HG03196 (cell line): ENCODE results near the gene KIAA1755.
A peak's percentile ranks its signal among the peaks of the same experiment; 100 is the strongest.

ENCODE experiments used
- ATAC-seq: cut with Tn5 transposase; IDR thresholded peaks from one replicate; pipeline ENCODE4 v1.9.1; 2021; ENCODE audit not compliant: unreplicated experiment

KIAA1755 gene

GRCh38 chr20:38167851-38168760, 92.4 kb downstream of the KIAA1755 start:
- no peak for ATAC-seq

- no peak for ATAC-seq
Observed at GRCh38 chr20:38167328-38167850, 93.1 kb downstream of the KIAA1755 start.

- ATAC-seq: no peak
Observed at GRCh38 chr20:38166703-38167233, 93.8 kb downstream of the KIAA1755 start.

GRCh38 chr20:38165966-38166702, 94.4 kb downstream of the KIAA1755 start:
- ATAC-seq: no peak

- ATAC-seq: peak; percentile 65
Observed at GRCh38 chr20:38165089-38165965, 95.2 kb downstream of the KIAA1755 start, which contains the start of gene TGM2. TSS of gene TGM2 (minus strand) at chr20:38165270. CDS start at chr20:38165198, 72 bp downstream.

GRCh38 chr20:38164624-38165088, 95.9 kb downstream of the KIAA1755 start:
- ATAC-seq: no peak

GRCh38 chr20:38164069-38164468, 96.5 kb downstream of the KIAA1755 start:
- ATAC-seq: no peak

- ATAC-seq: no peak
Observed at GRCh38 chr20:38162878-38163875, 97.4 kb downstream of the KIAA1755 start.

GRCh38 chr20:38162149-38162548, 98.4 kb downstream of the KIAA1755 start:
- ATAC-seq: no peak

GRCh38 chr20:38161412-38161774, 99.1 kb downstream of the KIAA1755 start:
- no peak for ATAC-seq
